PFSK-1 (cell line): Measurements from ENCODE around the gene CYTH3.

Source experiments
- POLR2AphosphoS5 ChIP-seq: IDR thresholded peaks from 2 replicates; pipeline ENCODE4 v1.6.1; 2012; ENCODE audit warnings: low read depth, mild to moderate bottlenecking, control low read depth, low read length, moderate library complexity
- REST ChIP-seq, 2 experiments: IDR thresholded peaks; 2 replicates each; pipeline versions ENCODE4 v1.6.1 to v1.8.0; 2011 to 2012; ENCODE audit warnings: low read depth in 2 of 2, low read length in 2 of 2, control low read depth in 1 of 2, inconsistent platforms in 1 of 2, mild to moderate bottlenecking in 1 of 2, moderate library complexity in 1 of 2; ENCODE audit not compliant: insufficient read depth in 1 of 2
- SIN3A ChIP-seq: IDR thresholded peaks from 2 replicates; pipeline ENCODE4 v1.6.1; 2012; ENCODE audit warnings: mild to moderate bottlenecking, low read length, moderate library complexity, borderline replicate concordance; ENCODE audit not compliant: insufficient read depth
- TAF1 ChIP-seq: IDR thresholded peaks from 2 replicates; pipeline ENCODE4 v1.6.1; 2012; ENCODE audit warnings: low read length, control low read depth, borderline replicate concordance; ENCODE audit not compliant: insufficient read depth

GRCh38 chr7:6171532-6172223 lies 100.7 kb downstream of the CYTH3 start:
- TF ChIP-seq POLR2AphosphoS5 (no peak), TAF1 (no peak), REST (IDR thresholded peaks at IDR 0.05; ENCODE audit: insufficient read depth in 1 of 2, low read depth in 2 of 2, low read length in 2 of 2) (no peak), SIN3A (no peak)
